GM21423 (cell line): Measurements from ENCODE around the gene SPATA4.
"Not testable (repeated sequence)": the region's sequence is repeated elsewhere in the genome, so short reads cannot be mapped to it uniquely, and the experiment has no call there.

Source experiments
- ATAC-seq: cut with Tn5 transposase; IDR thresholded peaks from one replicate; pipeline ENCODE4 v1.9.1; 2021; ENCODE audit warnings: mild to moderate bottlenecking, moderate library complexity; ENCODE audit not compliant: unreplicated experiment

The SPATA4 gene

DNA sequence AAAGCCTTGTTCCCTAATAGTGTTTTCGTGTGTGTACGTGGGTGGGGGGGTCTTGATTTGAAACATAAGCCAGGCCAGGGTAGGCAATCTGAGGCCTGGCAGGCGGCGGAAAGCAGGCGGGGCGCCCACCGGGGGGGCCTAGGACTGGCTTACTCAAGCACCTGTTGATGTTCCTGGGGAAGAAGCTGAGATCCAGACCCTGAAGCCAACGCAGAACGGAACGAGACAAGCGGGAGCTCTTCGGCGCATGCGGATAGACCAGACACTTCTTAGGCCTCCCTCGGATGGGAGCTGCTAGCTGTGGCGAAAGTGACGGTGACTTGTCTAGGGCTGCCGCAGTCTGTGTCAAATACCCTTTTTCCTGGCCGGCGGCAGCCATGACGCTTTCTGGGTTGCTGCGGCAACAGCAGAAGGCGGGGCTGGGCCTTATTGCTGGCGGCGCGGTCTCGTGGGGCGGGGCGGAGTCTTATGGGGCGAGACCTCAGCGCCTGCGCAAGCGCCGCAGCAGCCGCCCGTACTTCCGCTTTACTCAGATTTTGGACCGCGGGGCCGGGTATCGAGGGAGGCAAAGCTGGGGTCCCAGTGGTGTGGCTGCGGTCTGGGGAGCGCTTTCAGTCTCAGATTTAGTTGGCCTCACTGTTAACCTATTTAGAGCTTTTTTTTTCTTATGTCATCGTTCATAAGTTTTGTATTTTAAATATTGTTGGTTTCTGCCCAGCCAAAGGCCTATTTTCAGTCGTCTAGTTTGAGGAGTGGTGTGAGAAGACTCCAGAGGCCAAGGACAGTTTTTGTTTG, at the start of gene SPATA4:
SPATA4 (minus strand) TSS at position 402 of the 795 bp plus-strand sequence; CDS start at position 379, 23 bp downstream.
- ATAC-seq = peak; percentile 99

DNA sequence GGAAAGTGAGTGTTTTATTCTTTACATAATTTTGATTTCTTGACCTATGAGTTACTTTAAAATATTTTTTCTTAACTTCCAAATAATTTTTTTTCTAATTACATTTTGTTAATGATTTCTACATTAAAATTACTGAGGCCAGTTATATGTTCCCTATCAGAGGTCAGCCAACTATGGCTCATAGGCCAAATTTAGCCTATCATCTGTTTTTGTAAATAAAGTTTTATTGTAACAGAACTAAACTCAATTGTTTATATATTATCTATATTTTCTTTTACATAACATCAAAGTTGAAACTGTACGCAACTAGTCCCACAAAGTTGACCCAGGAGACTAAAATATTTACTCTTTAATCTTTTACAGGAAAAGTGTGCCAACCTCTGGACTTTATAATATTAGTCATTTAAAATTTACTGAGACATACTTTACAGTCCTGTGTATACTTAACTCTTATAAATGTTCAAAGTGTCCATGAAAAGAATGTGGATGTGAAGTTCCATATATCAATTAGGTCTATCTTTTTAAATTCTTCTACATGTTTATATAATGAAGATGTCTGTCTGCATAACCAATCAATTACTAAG, 47.5 kb upstream of the SPATA4 start:
- ATAC-seq = no peak

DNA sequence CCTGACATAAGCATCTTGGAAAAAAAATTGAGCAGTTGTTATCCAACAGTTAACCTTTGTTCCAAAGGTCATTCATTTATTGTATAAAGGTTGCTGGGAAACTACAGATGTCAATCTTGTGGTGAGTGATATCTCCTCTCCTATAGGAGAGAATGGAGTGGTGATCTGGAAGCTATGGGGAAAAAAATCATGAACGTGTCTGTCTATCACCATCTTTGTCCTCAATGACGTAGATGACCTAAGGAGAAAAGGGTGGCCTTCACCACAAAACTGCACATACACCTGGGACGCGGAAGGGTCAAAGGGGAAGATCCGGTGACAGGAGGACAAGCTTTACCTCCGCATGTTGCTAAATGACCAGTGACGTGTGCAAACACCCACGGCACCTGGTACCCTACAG, 46.3 kb upstream of the SPATA4 start:
- no peak for ATAC-seq

DNA sequence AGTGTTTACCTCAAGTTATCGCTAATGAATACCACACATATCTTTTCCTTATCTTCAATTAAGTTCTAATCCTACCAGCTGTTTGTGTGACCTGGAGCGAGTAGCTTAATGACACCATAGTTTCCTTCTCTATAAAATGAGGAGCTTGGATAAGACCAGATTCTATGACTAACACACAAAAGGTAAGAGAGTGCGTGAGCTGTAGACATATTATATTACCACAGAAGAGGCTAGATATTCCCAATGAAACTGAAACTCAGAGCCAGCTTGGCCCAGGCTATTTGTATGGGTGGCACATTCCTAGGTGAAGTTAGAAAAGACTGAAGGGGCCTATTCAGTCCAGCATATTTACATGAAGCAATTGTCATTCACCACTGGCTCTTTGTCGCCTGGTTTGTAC, 43.4 kb upstream of the SPATA4 start:
- no peak for ATAC-seq

DNA sequence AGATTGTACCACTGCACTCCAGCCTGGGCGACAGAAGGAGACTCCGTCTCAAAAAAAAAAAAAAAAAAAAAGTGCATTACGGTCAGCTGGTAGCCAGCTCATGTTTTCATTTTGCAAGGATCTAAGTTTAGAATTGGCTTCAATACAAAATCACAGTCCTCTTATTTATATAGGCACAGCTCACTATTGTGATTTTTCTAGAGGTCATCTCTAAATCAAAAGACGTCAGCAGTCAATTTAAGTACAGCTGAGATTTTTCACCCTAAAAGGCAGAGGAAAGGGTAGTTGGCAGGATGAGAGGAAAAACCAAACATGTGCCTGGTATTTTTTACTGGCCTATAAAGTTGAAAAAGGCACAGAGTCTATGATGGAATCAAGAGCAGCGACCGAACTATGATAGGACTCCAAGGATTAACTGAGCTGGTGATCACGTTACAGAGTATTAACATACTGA, 42.8 kb upstream of the SPATA4 start:
- no peak for ATAC-seq

DNA sequence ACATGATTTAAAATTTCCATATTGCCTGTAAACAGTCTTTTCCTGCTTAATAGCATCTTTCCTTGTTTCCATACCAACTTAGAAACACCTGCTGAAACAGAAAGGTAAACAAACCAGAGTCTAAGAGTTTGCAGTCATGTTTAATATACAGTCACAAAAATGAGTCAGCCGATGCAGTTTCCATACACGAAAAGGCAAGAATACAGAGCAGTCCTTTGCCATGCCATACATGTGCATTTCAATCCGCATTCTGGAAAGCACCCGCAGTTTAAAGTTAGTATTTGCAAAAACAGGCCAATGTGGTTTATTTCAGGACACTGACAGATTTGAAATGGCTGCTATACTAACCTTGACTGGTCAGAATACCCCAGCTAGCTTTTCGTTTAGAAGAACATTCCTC, 41.6 kb upstream of the SPATA4 start:
- ATAC-seq = no peak

DNA sequence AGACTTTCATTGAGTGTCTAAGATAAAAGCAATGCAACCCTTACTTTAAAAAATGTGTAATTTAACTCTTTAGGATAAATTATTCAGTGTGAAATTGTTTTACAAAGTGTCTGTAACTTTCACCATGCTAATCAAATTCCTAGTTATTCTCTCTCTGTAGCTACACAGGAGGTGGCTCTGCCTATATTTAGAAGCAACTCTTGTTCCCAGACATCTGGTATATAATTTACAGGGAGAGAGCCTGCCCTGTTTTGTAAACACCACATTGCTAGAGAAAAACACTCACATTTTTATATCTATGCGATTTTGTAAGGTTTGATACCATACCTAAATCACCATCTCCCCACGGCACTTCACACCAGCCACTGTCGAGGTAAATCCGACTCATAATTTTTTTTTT, 35.5 kb upstream of the SPATA4 start:
- no peak for ATAC-seq

DNA sequence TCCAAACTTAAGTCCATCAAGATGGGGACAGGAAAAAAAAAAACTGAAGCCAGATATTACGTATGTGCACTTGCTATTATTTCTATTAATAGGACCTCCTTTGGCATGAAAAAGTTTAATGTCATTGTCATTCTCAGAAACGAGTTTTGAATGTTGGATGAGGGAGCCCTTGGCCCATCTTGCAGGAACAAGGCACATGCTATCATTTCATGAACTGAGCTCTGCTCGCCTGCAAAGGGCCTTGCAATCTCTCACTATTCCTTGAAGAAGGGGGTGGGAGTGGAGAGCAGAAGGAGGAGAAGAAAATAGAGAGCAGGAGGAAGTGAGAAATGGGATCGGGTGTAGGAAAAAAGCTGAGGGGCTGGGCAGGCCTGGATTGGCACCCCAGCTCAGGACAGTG, 34.3 kb upstream of the SPATA4 start:
- no peak for ATAC-seq

DNA sequence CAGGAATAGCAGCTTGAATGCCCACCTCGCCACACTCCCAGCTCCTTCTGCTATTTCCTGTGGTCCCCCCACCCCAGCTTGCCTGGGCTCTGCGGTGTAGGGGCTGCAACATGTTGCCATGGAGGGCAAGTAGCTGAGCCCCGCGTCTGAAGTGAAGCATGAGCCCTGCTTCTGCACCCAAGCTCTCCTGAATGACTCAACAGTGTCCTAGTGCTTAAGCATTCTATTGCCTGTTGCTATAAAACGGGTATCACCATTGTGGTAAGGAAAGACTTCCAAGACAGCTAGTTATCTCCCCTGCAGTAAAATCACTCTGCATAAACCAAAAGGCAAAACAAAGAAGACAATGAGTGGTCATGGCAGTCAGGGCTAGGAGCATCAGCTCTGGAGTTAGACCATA, 31.4 kb upstream of the SPATA4 start:
- no peak for ATAC-seq

DNA sequence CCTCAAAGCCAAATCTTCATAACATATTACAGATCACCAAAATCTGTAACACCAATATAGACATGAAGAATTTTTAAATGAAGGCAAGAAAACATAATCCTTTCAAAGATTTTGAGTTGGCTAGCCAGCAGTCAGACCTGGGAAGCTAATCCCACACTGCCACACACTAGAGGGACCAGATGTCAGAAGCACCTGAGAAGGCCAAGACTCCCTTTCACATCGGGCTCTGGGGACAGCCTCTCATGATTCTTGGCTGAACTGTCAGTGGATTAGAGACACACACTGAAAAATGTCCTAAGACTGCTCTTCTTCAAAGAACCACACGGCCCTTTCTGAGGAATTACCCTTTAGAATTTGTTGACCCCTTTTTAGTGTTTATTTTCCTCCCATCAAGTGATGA, 28.2 kb upstream of the SPATA4 start:
- no peak for ATAC-seq

DNA sequence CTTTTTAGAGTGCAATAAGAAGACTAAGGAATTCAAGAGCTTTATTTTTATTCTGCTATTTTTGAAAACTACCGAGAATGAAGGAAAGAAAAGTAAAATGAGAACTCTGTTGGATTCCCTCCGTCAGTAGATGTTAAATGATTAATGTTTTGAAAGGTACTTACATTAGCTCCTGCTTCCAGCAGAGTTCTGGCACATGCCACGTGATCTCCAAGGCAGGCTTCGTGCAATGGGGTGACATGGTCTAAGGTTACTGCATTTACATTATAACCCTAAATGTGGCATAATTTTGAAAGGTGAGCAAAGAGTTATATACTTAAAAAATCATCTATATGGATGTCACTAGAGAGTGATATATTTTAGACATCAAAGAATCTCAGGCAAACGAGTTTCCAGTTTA, 26.8 kb upstream of the SPATA4 start:
- ATAC-seq = no peak

DNA sequence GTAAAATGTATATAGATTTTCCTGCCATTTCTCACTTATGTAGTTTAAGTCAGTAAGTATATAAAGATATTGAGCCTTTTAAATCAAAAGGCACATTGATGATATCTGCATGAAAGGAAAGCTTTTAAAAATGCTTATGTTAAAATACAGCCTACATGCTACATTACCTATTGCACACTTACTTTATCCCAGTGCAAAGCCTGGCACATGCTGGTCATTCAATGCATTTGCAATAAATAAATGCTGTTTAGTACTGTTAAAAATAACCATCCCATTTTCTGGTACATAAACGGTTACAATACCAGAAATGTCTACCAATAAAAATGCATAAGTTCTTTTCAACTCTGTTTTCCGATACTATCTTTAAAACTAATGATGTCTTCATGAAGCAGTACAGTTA, 22.1 kb upstream of the SPATA4 start:
- no peak for ATAC-seq

DNA sequence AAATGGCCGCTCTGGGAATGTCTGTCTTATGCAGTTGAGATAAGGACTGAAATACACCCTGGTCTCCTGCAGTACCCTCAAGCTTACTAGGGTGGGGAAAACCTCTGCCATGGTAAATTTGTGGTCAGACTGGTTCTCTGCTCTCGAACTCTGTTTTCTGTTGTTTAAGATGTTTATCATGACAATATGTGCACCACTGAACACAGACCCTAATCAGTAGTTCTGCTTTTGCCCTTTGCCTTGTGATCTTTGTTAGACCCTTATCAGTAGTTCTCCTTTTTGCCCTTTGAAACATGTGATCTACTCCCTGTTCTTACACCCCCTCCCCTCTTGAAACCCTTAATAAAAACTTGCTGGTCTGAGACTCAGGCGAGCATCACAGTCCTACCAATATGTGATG, 17.0 kb upstream of the SPATA4 start:
- not testable (repeated sequence) for ATAC-seq

DNA sequence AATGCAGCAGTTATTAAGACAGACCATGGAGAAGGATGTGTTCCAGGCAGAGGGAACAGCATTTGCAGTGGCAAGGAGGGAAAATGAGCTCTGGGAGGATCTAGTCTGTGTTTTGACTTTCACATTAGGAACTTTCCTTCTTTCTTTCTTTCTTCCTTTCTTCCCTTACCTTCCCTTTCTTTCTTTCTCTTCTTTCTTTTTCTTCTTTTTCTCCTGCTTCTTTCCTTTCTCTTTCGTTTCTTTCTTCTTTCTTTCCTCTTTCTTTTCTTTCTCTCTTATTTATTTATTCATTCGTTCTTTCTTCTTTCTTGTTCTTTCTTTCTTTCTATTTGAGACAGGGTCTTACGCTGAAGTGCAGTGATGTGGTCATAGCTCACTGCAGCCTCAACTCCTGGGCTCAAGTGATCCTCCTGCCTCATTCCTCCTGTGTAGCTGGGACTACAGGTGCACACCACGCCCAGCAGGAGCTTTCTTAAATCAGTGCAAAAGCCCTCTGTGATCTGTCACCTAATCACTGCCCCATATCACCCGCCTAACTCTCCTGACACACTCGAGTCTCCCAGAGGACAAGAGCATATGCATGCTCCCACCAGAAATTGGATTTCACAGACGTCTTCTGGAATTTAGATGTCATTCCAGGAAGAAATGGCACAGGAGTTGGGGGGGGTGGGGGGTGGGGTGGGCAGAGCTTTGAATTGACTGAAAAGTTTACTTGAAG, 15.4 kb upstream of the SPATA4 start:
- ATAC-seq = no peak

DNA sequence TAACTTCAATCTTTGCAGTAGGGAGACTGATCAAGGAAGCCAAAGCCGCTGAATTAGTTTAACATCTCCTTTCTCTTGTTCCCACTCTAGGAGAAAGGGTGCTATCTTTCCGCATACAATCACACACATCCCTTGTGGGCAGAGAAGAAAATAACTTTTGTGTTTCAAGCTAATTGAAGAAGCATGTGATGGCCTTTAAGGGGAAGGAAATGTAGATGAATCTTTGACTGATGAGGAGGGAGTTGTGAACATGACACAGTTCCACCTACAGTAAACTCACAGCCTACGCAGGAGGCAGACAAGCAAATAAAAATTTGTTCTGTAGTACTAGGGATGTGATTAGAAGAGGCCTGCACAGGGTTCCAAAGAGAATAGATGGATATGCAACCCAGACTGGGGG, 14.7 kb upstream of the SPATA4 start:
- no peak for ATAC-seq

DNA sequence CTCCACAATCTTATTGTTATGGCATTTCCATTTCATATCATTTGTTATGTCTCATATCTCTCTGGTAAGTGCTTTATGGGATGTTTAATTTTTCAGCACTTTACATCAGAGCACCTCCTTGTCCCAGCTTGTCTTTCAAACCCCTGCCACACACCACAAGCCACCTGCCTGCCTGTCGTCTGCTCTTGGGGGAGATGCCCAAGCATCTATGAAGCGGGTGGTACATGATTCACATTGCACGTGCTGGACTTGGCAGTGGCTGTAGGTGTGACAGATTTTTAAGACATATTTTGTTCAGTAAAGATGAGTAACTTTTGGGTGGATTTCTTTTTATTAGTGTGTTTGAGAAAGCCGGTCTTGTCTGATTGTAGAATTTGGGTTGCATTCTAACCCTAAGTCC, 14.2 kb upstream of the SPATA4 start:
- no peak for ATAC-seq

DNA sequence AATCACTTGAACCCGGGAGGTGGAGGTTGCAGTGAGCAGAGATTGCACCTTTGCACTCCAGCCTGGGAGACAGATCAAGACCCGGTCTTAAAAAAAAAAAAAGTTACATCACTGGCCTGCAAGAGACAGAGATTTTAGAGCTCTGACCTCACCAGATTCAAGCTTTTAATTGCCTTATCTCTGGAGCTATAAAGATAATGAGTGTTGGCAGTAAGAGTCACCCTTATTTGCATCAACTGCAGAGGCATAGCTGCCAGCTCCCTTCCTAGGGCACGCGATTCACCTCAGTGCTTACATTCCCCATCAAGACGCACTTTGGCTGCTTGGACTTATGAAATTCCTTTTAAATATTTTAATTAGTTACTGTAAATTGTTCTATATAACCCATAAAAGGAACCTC, 12.5 kb upstream of the SPATA4 start:
- no peak for ATAC-seq

DNA sequence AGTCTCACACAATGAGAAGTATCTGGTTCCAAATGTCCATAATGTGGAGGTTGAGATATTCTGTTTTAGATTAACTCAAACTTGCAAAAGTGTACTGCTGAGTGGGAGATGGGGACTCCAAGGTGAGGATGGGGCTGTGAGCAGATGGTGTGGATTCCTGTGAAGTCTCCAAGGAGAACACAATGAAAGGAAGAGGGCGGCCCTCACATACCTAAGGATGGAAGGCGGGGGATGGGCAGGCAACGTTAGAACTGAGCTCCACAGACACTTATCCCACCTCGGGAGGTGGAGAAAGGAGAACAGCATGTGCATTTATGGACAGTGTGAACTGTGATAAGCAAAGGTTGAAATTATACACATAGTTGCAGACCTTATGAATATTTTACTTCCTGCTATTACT, 9.9 kb upstream of the SPATA4 start:
- ATAC-seq = no peak

DNA sequence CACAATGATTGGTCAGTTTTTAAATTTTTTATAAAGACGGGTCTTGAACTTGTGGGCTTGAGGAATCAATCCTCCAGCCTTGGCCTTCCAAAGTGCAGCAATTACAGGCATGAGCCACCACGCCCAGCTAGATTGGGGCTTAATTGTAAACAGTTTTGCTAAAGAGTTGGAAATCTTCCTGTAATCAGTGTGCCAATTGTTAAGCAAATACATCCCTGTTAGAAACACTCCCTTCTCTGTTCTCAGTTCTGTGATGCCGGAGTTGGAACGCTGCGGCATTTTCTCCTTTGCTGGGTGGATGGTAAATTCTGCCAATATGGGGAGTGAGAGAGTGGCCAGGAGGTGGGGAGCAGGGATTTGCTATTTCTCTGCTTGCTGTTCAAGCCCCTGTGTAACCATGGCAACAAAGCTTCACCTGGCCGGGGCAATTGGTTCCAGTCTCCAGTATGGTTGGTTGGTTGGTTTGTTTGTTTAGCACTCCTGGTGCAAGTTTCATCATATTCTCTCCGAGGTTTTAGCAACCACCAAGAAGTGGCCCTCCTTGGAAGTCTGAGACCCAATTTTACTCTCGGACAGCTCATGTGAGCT, 3.0 kb upstream of the SPATA4 start:
- no peak for ATAC-seq

DNA sequence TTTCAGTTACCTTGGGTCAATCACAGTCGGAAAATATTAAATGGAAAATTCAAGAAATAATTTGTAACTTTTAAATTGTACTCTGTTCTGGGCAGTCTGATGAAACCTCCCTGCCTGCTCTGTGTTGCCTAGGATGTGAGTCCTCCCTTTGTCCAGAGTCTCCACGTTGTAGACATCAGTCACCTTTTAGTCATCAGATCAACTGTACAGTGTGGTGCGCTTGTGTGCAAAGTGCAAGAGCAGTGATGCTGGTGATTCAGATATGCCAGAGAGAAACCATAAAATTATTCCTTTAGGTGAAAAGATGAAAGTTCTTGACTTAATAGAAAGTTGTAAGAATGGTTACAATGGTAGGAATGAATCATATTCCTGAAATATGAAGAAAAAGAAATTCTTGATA, 1.4 kb downstream of the SPATA4 start:
- no peak for ATAC-seq

DNA sequence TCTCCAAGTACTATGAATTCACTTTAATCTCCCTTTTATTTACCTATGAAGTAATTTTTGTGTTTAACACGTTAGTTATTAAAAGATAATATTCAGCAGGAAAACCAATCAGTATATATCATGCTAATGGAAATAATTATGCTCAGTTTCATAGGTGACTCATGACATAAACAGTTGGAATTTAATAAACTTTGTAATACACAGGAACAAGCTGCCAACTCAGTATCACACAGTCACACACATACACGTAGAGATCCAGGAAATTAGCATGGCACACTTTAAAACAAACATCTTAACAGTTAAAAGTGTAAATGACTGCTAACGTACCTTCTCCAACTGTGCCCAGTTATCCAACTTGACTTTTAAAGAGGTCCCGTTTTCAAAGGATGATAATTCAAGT, 2.3 kb downstream of the SPATA4 start:
- ATAC-seq = no peak

DNA sequence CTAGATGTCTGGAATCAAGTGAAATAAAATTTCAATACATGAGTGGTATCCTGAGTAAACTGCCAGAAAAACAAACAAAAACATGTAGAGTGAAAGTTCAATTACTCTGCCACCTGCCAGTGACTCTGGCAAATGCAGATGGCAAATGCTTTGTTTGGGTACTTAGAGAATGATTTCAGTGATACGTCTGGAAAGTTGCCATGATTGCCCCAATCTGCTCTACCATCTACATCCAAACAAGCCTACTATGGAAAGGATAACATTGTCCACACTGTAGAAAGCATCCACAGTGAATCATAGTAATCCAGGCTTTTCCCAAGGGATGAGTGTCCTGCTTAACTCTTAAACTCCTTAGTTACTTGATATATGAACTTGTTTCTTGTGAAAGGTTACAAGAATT, 3.4 kb downstream of the SPATA4 start:
- no peak for ATAC-seq
